ENCODE data around the gene PPP6R2. TPM values are rescaled to one million over a fixed set of nuclear protein-coding genes. Genes with fewer than 3 reads are reported as not detected.

PPP6R2 gene
- total RNA-seq, 1 experiment from 2014 or later, result 61.3 TPM

GRCh38 chr22:50434849-50435248 lies 91.7 kb downstream of the PPP6R2 start:
- DNase-seq (ENCODE audit: low read depth, low spot score) (no peak), ATAC-seq (no peak)
- CTCF ChIA-PET, result no interaction called here
- RAD21 ChIA-PET (ENCODE audit: low non-redundant PET in 1 of 2, low total read pairs in 2 of 2, uncharacterized antibody in 2 of 2, unreplicated experiment in 2 of 2), result no interaction called here
- Histone ChIP-seq H3K4me2 (ENCODE audit: low read length) (no peak overlapping the region), H3K4me1 (ENCODE audit: control insufficient read depth in 1 of 2, insufficient read depth in 2 of 2, low read length in 2 of 2) (no peaks in the 10 kb centered on the region), H2AFZ (ENCODE audit: low read depth, low read length, poor library complexity, severe bottlenecking) (no peak overlapping the region), H3K79me2 (ENCODE audit: insufficient read depth, low read length) (no peaks in the 10 kb centered on the region), H3K27ac (ENCODE audit: low read depth, low read length) (no peak overlapping the region), H4K20me1 (ENCODE audit: insufficient read depth) (no peaks in the 10 kb centered on the region), H3K9me2 (ENCODE audit: insufficient read depth) (no peaks in the 10 kb centered on the region), H3K4me3 (replicated peaks in 1 of 2; ENCODE audit: low read depth in 1 of 2, low read length in 2 of 2) (no peak overlapping the region), H3K27me3 (ENCODE audit: insufficient read depth, low read length) (no peaks in the 10 kb centered on the region), H3K36me3 (ENCODE audit: control insufficient read depth in 1 of 2, insufficient read depth in 2 of 2, low read length in 2 of 2) (peaks cover 20 to 31% of the 10 kb centered on the region in 2 experiments; a peak in 3 of 4 replicates), H3K9me3 (ENCODE audit: control insufficient read depth in 1 of 2, insufficient read depth in 1 of 2, low read depth in 1 of 2, low read length in 2 of 2) (no peaks in the 10 kb centered on the region), H3K9ac (ENCODE audit: low read length) (no peak overlapping the region)
- BruUV-seq (replicated peaks), result no TSS peak
- TF ChIP-seq SP1 (IDR thresholded peaks at IDR 0.05; ENCODE audit: low read depth), result no peak
- TF ChIP-seq EZH2phosphoT487 (IDR thresholded peaks at IDR 0.05; ENCODE audit: borderline replicate concordance), result no peak
- TF ChIP-seq EGR1 (IDR thresholded peaks at IDR 0.05; ENCODE audit: low read depth), result no peak
- no peak for TF ChIP-seq ELF1 (IDR thresholded peaks at IDR 0.05; ENCODE audit: borderline replicate concordance, low read depth)
- no peak for TF ChIP-seq REST (IDR thresholded peaks at IDR 0.05; ENCODE audit: low read depth)
- no peak for TF ChIP-seq CBX3 (IDR thresholded peaks at IDR 0.05; ENCODE audit: low read depth)
- TF ChIP-seq, protein P1, sequence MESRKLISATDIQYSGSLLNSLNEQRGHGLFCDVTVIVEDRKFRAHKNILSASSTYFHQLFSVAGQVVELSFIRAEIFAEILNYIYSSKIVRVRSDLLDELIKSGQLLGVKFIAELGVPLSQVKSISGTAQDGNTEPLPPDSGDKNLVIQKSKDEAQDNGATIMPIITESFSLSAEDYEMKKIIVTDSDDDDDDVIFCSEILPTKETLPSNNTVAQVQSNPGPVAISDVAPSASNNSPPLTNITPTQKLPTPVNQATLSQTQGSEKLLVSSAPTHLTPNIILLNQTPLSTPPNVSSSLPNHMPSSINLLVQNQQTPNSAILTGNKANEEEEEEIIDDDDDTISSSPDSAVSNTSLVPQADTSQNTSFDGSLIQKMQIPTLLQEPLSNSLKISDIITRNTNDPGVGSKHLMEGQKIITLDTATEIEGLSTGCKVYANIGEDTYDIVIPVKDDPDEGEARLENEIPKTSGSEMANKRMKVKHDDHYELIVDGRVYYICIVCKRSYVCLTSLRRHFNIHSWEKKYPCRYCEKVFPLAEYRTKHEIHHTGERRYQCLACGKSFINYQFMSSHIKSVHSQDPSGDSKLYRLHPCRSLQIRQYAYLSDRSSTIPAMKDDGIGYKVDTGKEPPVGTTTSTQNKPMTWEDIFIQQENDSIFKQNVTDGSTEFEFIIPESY (IDR thresholded peaks at IDR 0.05; ENCODE audit: extremely low read depth, insufficient replicate concordance, low read length), result no peak
- TF ChIP-seq JUND (IDR thresholded peaks at IDR 0.05), result no peak
- TF ChIP-seq, protein P2, sequence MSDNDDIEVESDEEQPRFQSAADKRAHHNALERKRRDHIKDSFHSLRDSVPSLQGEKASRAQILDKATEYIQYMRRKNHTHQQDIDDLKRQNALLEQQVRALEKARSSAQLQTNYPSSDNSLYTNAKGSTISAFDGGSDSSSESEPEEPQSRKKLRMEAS (IDR thresholded peaks at IDR 0.05), result no peak
- no peak for TF ChIP-seq EZH2 (IDR thresholded peaks at IDR 0.05)
- no peak for TF ChIP-seq SRF (IDR thresholded peaks at IDR 0.05; ENCODE audit: low read depth)
- TF ChIP-seq RAD21 (IDR thresholded peaks at IDR 0.05; ENCODE audit: low read depth), result no peak
- no peak for TF ChIP-seq YY1 (IDR thresholded peaks at IDR 0.05; ENCODE audit: extremely low read depth, insufficient replicate concordance, low read depth, low read length)
- TF ChIP-seq ATF3 (IDR thresholded peaks at IDR 0.05), result no peak
- no peak for TF ChIP-seq CTCF (IDR thresholded peaks at IDR 0.05 in 2 of 3, conservative IDR thresholded peaks at IDR 0.05 in 1 of 3; ENCODE audit: borderline replicate concordance in 1 of 3, insufficient read depth in 1 of 3, low read depth in 2 of 3, low read length in 2 of 3)
- TF ChIP-seq CEBPB (IDR thresholded peaks at IDR 0.05; ENCODE audit: low read depth), result no peak
- intact Hi-C loops (cut with micrococcal nuclease), result no loop called here
- POLR2A ChIA-PET, result no interaction called here
